GM18511 (cell line): ENCODE measurements around the gene IFT122.
"Not testable (repeated sequence)": the region's sequence is repeated elsewhere in the genome, so short reads cannot be mapped to it uniquely, and the experiment has no call there.

Experiments used
- ATAC-seq: cut with Tn5 transposase; IDR thresholded peaks from one replicate; pipeline ENCODE4 v1.9.1; 2021; ENCODE audit warnings: mild to moderate bottlenecking, moderate library complexity; ENCODE audit not compliant: unreplicated experiment

Gene IFT122

DNA sequence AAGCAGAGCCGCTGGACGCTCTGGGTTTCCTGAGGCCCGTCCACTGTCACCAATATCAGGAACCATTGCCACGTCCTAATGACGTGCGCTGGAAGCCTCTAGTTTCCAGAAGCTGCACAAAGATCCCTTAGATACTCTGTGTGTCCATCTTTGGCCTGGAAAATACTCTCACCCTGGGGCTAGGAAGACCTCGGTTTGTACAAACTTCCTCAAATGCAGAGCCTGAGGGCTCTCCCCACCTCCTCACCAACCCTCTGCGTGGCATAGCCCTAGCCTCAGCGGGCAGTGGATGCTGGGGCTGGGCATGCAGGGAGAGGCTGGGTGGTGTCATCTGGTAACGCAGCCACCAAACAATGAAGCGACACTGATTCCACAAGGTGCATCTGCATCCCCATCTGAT, 91.7 kb downstream of the IFT122 start:
- ATAC-seq, result no peak

DNA sequence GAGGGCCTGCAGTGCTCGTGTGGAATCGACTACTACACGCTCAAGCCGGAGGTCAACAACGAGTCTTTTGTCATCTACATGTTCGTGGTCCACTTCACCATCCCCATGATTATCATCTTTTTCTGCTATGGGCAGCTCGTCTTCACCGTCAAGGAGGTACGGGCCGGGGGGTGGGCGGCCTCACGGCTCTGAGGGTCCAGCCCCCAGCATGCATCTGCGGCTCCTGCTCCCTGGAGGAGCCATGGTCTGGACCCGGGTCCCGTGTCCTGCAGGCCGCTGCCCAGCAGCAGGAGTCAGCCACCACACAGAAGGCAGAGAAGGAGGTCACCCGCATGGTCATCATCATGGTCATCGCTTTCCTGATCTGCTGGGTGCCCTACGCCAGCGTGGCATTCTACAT, 92.2 kb downstream of the IFT122 start:
- ATAC-seq, result no peak

DNA sequence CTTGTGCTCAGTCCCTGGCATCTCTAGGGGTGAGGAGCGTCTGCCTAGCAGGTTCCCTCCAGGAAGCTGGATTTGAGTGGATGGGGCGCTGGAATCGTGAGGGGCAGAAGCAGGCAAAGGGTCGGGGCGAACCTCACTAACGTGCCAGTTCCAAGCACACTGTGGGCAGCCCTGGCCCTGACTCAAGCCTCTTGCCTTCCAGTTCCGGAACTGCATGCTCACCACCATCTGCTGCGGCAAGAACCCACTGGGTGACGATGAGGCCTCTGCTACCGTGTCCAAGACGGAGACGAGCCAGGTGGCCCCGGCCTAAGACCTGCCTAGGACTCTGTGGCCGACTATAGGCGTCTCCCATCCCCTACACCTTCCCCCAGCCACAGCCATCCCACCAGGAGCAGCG, 93.4 kb downstream of the IFT122 start:
- no peak for ATAC-seq

DNA sequence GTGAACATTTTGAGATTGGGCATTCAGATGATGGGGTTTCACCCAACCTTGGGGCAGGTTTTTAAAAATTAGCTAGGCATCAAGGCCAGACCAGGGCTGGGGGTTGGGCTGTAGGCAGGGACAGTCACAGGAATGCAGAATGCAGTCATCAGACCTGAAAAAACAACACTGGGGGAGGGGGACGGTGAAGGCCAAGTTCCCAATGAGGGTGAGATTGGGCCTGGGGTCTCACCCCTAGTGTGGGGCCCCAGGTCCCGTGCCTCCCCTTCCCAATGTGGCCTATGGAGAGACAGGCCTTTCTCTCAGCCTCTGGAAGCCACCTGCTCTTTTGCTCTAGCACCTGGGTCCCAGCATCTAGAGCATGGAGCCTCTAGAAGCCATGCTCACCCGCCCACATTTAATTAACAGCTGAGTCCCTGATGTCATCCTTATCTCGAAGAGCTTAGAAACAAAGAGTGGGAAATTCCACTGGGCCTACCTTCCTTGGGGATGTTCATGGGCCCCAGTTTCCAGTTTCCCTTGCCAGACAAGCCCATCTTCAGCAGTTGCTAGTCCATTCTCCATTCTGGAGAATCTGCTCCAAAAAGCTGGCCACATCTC, 94.5 kb downstream of the IFT122 start:
- ATAC-seq, result no peak

DNA sequence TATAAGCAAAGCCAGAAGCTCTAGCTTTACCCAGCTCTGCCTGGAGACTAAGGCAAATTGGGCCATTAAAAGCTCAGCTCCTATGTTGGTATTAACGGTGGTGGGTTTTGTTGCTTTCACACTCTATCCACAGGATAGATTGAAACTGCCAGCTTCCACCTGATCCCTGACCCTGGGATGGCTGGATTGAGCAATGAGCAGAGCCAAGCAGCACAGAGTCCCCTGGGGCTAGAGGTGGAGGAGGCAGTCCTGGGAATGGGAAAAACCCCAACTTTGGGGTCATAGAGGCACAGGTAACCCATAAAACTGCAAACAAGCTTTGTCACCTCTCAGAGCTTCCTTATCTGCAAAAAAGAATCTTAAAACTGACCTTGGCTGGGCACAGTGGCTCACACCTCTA, 95.1 kb downstream of the IFT122 start:
- ATAC-seq, result no peak

DNA sequence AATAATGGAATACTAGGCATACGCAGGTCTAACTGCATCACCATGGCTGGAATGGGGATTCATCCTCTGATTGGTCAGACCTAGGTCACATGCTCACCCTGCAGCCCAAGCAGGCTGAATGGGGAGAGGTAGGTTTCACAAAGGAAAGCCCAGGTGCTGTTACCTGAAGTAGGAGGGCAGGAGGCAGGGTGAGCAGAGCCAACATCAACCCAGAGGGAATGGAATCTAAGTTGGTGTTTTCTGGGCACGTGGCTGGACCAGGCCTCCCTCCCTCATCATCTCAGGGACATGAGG, 96.3 kb downstream of the IFT122 start:
- ATAC-seq, result no peak

DNA sequence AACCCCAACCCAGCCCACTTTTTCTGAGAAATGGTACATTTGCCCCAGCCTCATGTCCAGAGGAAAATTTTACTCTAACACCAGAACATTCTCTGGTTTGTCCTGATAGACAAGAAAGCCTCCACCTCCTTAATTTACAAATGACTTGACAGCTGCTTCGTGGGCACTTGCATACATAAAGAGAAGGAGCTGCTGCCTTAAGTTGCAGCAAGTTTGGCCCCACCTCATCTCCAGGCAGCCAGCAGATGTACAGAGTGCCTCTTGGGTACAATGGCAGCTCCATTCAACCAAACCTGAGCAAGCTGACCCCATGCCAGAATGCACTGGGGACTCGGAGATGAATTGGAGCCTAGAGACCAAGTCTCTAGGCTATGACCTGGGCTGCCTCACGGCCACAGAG, 96.8 kb downstream of the IFT122 start:
- no peak for ATAC-seq

DNA sequence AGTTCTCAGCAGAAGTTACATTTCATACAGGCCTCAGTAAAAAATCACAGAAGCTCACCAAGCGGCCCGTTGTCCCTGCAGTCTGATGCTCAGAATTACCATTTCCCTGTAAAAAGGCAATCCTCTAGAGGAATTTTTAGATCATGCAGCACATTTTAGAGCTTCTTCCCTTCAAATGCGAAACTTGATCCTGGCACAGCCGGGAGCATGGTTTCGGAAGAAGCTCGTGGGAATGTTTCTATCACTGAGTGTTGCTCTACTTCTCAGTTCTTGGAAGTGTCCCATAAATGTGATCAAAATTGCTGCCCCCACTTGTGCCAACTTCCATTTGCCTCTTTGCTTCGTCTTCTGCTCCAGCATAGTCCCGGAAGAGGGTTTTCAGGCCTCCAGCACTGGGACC, 99.2 kb downstream of the IFT122 start:
- ATAC-seq, result no peak

DNA sequence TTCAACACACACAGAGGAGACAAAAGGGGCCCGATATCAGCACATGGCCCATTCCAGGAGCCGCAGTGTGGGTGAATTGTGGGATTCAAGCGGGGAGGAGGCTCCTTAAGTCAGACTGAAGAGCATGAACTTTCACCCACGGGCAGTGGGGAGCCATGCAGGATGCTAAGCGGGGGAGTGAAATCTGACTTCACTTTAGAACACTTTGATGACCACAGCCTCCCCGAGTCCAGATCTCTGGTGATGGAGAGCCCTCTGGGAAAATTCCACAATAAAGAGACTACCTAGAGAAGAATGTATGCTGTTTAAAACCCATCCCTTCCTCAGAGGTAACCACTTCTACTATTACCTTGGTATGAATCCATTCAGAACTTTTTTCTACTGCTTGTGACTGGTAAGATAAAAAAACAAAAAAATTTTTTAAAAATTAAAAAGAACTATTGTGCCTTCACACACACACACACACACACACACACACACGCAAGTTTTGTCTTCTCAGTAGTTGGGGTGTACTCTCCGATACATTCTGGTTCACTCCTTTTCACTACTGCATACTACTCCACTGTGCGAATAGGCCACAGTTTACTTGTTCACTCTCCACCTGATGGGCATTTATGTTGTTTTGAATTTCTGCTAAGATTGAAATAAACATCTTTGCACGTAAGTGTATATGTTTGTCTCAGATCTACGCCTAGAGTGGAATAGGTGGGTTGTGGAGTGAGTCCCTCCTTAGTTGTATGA, 100.9 kb downstream of the IFT122 start:
- no peak for ATAC-seq

DNA sequence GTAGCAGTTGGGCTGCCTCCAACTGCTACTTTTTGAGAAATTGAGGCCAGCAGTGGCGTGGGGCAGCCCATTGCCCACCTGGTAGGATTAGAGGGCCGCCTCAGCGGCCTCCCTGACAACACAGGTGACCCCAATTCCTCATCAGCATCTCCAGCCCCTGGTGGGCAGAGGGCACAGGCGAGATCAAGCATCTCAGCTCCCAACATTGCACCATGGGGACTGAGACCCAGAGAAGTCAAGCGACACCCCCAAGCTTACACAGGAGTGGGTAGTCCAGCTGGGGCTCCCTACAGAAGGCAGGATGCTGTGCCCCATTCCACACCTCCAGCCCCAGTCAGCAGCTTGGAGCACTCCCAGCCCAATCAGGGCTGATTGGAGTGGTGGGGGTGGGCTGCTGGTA, 102.7 kb downstream of the IFT122 start:
- ATAC-seq, result no peak

DNA sequence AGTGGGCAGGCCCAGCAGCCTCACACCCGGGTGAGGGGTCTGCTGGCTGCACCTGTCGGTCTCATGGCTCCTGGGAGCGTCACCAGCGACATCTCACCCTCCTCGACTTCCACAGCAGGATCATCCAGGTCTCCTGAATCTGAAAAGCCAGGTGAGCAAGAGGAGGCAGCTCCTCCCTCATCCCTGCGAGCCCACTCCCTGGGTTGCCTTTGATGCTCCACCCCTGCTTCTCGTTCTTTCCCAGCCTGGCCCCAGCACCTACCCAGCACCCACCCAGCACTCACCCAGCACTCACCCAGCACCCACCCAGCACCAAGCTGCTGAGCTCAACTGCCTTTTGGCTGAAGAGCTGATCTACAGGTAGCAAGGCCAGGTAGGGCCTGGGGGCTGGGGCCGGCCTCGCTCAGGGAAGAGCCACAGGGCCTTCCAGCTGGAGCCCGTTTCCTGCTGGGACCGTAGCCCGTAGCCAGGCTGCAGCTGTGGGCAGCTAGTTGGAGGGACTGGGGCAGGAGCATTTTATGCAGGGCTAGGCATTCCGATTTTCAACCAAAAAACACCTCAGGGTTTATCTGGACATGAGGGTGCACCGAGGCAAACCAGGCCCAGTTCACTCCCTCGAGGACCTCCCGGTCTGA, 103.2 kb downstream of the IFT122 start, which contains the start of gene H1-8:
Gene H1-8 (plus strand): TSS at position 20 of the 635 bp plus-strand sequence. CDS start 44 bp downstream, at position 64.
- ATAC-seq, result no peak

DNA sequence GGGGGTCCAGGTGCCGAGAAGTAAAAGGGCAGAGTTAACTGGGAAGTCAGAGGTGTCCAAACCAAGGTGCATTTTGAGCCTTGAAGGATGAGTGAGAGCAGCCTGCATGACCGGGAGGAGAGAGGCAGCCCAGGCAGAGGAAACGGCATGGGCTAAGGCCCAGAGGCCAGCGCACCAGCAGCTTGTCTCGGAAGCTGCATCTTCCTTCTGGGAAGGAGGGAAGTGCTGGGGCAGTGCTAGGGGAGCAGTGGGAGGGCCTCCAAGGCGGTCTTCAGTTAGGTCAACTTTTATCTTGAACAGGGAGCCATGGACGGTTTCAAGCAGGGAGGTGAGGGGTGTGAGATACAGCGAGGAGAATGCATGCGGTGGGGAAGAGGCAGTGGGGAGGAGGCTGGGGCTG, 104.0 kb downstream of the IFT122 start:
- no peak for ATAC-seq

DNA sequence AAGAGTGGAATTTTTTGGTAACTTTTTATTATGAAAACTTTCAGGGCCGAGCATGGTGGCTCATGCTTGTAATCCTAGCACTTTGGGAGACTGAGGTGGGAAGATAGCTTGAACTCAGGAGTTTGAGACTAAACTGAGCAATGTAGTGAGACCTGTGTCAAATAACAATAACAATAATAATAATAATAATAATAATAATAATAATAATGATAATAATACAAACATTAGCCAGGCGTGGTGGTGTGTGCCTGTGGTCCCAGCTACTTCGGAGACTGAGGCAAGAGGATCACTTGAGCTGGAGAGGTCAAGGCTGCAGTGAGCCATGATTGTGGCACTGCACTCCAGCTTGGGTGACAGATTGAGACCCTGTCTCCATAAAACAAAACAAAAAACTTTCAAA, 105.9 kb downstream of the IFT122 start:
- ATAC-seq, result not testable (repeated sequence)

DNA sequence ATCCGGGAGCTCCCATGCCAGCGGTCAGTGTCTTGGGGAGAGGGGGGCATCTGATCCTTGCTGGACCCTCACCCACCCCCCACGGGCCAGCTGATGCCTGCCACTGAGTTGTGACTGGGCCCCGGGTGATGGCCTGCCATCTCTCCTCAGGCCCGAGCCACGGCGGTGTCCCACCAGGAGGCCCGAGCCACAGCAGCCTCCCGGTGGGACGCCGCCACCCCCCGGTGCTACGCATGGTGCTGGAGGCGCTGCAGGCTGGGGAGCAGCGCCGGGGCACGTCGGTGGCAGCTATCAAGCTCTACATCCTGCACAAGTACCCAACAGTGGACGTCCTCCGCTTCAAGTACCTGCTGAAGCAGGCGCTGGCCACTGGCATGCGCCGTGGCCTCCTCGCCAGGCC, 107.2 kb downstream of the IFT122 start:
- ATAC-seq, result no peak

DNA sequence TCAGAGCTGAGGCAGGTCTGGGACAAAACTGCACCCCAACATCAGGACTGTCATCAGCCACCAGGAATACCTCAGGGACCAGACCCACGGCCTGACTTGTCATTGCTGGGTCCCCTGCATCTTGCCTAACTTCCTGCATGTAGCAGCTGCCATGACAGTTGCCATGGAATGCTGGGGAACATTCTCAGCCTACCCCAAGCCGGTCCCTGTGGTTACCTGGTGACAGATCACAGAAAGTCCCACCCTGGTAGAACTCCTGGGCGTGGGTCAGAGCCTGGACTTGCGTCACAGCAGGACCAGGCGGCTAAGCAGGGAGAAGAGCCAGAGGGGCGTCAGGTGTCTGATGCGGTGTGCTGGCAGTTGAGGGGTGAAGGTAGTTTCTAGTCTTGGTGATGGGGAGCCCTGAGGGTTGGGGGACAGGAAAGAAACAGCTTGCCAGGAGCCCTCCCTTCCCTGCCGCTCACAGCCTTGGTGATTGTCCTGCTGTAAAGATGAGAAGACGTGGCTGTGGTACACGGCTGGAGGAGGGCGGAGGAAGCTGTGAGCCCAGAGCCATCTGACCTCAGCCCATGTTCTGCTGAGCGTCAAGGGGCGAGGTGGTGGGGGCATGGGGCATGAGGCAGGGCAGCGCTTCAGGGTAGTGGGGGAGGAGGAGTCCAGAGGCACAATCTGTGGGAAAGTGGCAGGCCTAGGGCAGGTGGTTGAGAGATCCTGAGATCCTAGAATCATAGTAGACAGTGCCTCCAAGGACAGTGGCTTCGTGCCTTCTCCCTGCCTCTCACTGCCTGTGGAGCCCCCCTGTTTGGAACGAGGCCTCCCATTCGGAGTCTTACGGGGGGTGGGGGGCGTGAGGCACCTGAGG, 108.3 kb downstream of the IFT122 start:
- no peak for ATAC-seq

DNA sequence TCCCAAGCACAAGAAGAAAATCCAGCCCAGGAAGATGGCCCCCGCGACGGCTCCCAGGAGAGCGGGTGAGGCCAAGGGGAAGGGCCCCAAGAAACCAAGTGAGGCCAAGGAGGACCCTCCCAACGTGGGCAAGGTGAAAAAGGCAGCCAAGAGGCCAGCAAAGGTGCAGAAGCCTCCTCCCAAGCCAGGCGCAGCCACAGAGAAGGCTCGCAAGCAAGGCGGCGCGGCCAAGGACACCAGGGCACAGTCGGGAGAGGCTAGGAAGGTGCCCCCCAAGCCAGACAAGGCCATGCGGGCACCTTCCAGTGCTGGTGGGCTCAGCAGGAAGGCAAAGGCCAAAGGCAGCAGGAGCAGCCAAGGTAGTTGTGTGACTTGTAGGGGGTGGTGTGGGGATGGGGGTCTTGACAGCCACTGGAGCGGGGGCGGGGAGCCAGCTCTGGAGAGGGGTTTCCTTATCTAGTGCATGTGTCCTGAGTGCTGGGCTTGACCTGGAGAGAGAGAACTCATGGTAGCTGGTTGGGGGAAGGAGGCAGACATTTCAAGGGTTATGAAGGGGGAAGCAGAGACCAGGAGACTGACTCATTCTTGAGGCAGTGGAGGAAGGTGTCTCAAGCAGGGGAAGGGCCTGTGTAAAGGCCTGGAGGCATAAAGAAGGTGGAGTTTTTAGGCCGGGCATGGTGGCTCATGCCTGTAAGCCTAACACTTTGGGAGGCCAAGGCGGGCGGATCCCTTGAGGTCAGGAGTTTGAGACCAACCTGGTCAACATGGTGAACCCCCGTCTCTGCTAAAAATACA, 109.2 kb downstream of the IFT122 start:
- no peak for ATAC-seq

DNA sequence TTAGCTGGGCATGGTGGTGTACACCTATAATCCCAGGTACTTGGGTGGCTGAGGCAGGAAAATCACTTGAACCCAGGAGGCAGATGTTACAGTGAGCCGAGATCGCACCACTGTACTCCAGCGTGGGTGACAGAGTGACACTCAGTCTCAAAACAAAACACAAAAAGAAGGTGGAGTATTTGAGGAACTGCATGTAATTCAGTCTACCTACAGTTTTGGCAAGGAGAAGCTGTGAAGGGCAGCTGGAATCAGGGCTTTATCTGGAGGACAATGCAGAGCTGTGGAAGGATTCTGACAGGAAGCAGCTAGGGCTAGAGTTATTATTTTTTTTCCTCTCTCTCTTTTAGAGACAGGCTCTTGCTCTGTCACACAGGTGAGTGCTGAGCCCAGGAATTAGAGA, 109.8 kb downstream of the IFT122 start:
- ATAC-seq, result no peak

DNA sequence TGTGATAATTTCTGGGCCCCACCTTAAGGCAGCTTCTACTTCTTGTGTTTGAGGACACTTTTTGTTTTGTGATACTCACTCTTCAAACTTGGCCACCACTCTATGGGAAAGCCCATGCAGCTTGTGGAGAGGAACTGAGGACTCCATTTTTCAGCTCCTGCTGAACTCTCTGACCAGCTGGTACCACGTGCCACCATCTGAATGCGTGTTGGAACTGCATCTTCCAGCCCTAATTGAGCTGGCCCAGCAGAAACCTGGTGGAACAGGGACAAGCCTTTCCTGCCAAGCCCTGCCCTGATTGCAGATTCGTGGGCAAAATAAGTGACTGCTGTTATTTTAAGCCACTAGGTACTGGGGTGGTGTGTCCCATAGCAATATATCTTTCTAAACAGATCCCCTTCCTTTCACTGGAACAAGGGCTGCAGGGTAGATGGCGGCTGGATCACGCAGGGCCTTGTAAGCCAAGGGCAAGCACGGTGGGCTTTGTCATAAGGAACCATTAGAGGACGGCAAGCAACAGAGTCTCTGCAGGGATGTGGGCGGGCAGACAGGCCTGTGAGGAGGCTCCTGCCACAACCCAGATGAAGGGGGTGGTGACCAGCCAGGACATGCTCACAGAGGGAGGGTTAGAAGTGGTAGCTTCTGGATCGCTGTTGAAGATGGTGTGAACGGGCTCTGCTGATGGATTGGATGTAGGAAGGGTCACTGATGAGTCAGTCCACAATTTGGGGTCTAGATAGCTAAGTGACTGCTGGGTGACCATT, 112.4 kb downstream of the IFT122 start:
- ATAC-seq, result no peak

DNA sequence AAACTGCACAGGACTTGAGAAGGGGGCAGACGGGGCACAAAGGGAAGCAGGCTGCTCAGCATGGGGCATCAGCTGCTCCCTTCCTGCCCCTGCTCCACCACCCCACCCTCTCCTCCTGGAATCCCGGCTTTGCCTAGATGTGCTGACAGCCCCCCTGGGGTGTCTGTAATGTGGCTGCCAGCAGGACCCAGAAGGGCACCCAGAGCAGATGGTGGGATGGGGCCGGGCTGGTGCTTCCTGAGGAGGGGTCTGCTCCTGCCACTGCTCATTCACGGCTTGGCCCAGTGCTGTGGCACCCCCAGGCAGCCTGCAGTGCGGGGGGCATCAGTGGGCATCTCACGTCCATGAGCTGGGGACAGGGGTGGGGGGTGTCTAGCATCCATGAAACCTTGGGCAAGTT, 113.1 kb downstream of the IFT122 start:
- no peak for ATAC-seq

DNA sequence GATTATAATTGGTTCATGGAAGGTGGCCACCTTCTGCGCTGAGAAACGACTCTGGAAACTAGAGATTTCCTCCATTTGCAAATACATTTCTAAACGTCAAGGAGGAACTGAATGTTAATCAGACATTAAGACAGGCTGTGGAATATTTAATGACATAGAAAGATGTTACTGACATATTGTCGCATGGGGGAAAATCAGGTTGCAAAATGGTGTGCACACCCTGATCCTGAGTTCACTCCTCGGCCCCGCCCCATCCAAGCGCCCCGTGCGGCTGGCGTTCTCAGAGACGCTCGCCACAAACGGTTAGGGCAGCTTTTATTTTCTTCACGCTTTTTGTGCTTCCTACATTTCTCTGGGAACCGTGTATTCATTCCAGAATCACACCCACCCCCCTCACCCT, 113.7 kb downstream of the IFT122 start:
- no peak for ATAC-seq
